RWPE2 (cell line): Measurements from ENCODE around the gene SPACA5.

ENCODE experiments used
- ATAC-seq: fragments of 200-7000 bp; cut with Tn5 transposase; 3 replicates; pipeline ENCODE4 v1.9.1; 2021; ENCODE audit warnings: low read depth
- DNase-seq: peaks from one replicate; pipeline ENCODE4 v3.0.0-alpha.2; 2020; ENCODE audit warnings: low spot score
- H3K27ac ChIP-seq: fragments of 450-650 bp; 2 replicates; pipeline ENCODE4 v1.5.1; 2017; ENCODE audit warnings: mild to moderate bottlenecking; ENCODE audit not compliant: poor library complexity, severe bottlenecking
- H3K27me3 ChIP-seq: fragments of 250-450 bp; sonication (Bioruptor Pico); 2 replicates; pipeline ENCODE4 v1.5.1; 2021; ENCODE audit warnings: mild to moderate bottlenecking, moderate library complexity; ENCODE audit not compliant: insufficient read depth, poor library complexity, severe bottlenecking
- H3K36me3 ChIP-seq: fragments of 250-450 bp; sonication (Bioruptor Pico); 2 replicates; pipeline ENCODE4 v1.5.1; 2020; ENCODE audit warnings: low read depth, mild to moderate bottlenecking, moderate library complexity
- H3K4me1 ChIP-seq: fragments of 250-450 bp; sonication (Bioruptor Pico); 2 replicates; pipeline ENCODE4 v1.5.1; 2021; ENCODE audit warnings: mild to moderate bottlenecking, moderate library complexity; ENCODE audit not compliant: insufficient read depth, poor library complexity, severe bottlenecking
- H3K4me3 ChIP-seq: fragments of 250-450 bp; sonication (Bioruptor Pico); 2 replicates; pipeline ENCODE4 v1.5.1; 2021; ENCODE audit warnings: mild to moderate bottlenecking, moderate library complexity; ENCODE audit not compliant: severe bottlenecking
- H3K9me3 ChIP-seq: fragments of 250-450 bp; sonication (Bioruptor Pico); 2 replicates; pipeline ENCODE4 v1.5.1; 2021; ENCODE audit warnings: mild to moderate bottlenecking, moderate library complexity; ENCODE audit not compliant: severe bottlenecking
- TF ChIP-seq, protein P1 (sequence below): fragments of 450-650 bp; IDR thresholded peaks from one replicate; pipeline ENCODE4 v1.5.1; 2017; ENCODE audit warnings: mild to moderate bottlenecking, moderate library complexity; ENCODE audit not compliant: poor library complexity, severe bottlenecking

Gene SPACA5

DNA sequence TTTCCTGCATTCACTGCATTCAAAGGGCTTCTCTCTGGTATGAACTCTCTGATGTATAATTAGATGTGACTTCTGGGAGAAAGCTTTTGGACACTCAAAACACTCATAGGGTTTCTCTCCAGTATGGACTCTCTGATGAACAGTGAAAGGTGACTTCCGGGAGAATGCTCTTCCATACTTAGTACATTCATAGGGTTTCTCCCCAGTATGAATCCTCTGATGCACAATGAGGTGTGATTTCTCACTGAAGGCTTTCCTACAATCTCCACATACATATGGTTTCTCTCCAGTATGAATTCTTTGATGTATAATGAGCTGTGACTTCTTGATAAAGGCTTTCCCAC, 52.5 kb downstream of the SPACA5 start:
- Histone ChIP-seq H3K36me3 (no peaks in the 10 kb centered on the region), H3K27ac (no peak overlapping the region), H3K27me3 (no peaks in the 10 kb centered on the region), H3K4me3 (no peak overlapping the region), H3K4me1 (no peaks in the 10 kb centered on the region), H3K9me3 (no peaks in the 10 kb centered on the region)
- no peak for ATAC-seq
- TF ChIP-seq, protein P1, sequence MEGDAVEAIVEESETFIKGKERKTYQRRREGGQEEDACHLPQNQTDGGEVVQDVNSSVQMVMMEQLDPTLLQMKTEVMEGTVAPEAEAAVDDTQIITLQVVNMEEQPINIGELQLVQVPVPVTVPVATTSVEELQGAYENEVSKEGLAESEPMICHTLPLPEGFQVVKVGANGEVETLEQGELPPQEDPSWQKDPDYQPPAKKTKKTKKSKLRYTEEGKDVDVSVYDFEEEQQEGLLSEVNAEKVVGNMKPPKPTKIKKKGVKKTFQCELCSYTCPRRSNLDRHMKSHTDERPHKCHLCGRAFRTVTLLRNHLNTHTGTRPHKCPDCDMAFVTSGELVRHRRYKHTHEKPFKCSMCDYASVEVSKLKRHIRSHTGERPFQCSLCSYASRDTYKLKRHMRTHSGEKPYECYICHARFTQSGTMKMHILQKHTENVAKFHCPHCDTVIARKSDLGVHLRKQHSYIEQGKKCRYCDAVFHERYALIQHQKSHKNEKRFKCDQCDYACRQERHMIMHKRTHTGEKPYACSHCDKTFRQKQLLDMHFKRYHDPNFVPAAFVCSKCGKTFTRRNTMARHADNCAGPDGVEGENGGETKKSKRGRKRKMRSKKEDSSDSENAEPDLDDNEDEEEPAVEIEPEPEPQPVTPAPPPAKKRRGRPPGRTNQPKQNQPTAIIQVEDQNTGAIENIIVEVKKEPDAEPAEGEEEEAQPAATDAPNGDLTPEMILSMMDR: no peak
- no peak for DNase-seq
